H1 (cell line): ENCODE results near the gene IL1RAPL1. TPM values are rescaled to one million over a fixed set of nuclear protein-coding genes. Genes with fewer than 3 reads are reported as not detected.

Experiments
- CTCF ChIA-PET: fragments of 300-600 bp; sonication (Branson Sonifier 250); formaldehyde crosslinking; loops from one replicate; lab custom pipeline; 2021; ENCODE audit not compliant: partially characterized antibody; lab: Charles Lee
- POLR2A ChIA-PET: fragments of 300-600 bp; sonication (Branson Sonifier 250); formaldehyde crosslinking; loops from one replicate; lab custom pipeline; 2021; ENCODE audit warnings: inconsistent platforms; ENCODE audit not compliant: partially characterized antibody; lab: Charles Lee
- DNase-seq, 2 experiments: peaks; one replicate each; pipeline versions ENCODE4 v3.0.0 to v3.0.0-alpha.2; 2010 to 2022; ENCODE audit warnings: low spot score in 2 of 2, low read depth in 1 of 2, mixed read lengths in 1 of 2
- FAIRE-seq: peaks from 2 replicates; lab custom pipeline; 2011; peaks lifted over from hg19 to GRCh38; lab: Jason Lieb, UNC
- H2AFZ ChIP-seq: 2 replicates; pipeline ENCODE4 v1.8.1; 2012; ENCODE audit warnings: low read length, inconsistent platforms
- H2AK5ac ChIP-seq: 2 replicates; pipeline ENCODE4 v1.6.1; 2013; ENCODE audit warnings: low read depth, low read length
- H2BK120ac ChIP-seq: replicated peaks from 2 replicates; pipeline ENCODE3; 2013; ENCODE audit warnings: low read depth, low read length, inconsistent platforms
- H2BK12ac ChIP-seq: 2 replicates; pipeline ENCODE4 v1.6.1; 2013; ENCODE audit warnings: low read depth, low read length
- H2BK15ac ChIP-seq: 2 replicates; pipeline ENCODE4 v1.6.1; 2013; ENCODE audit warnings: low read length
- H2BK20ac ChIP-seq: 2 replicates; pipeline ENCODE4 v1.6.1; 2013; ENCODE audit warnings: low read length
- H2BK5ac ChIP-seq: 2 replicates; pipeline ENCODE4 v1.6.1; 2013; ENCODE audit warnings: low read depth, low read length
- H3K14ac ChIP-seq: 2 replicates; pipeline ENCODE4 v1.6.1; 2013; ENCODE audit warnings: inconsistent platforms; ENCODE audit not compliant: insufficient read length
- H3K18ac ChIP-seq: 2 replicates; pipeline ENCODE4 v1.6.1; 2013; ENCODE audit warnings: low read length; ENCODE audit errors: extremely low read depth
- H3K23ac ChIP-seq: 2 replicates; pipeline ENCODE4 v1.6.1; 2013; ENCODE audit warnings: inconsistent platforms; ENCODE audit not compliant: insufficient read length
- H3K23me2 ChIP-seq: 2 replicates; pipeline ENCODE4 v1.6.1; 2013; ENCODE audit warnings: low read depth, low read length
- H3K27ac ChIP-seq: 2 replicates; pipeline ENCODE4 v1.6.1; 2011; ENCODE audit warnings: low read depth, low read length, inconsistent platforms
- H3K27me3 ChIP-seq, 4 experiments: replicated peaks in 1 of 4; 1 replicate in 1 of 4; 2 replicates in 3 of 4; pipeline versions ENCODE4 v1.6.1 to v1.8.1; 2011 to 2013; ENCODE audit warnings: low read length in 3 of 4, mild to moderate bottlenecking in 3 of 4, inconsistent platforms in 2 of 4, mixed read lengths in 2 of 4, moderate library complexity in 1 of 4; ENCODE audit not compliant: control insufficient read depth in 3 of 4, insufficient read depth in 3 of 4; ENCODE audit errors: extremely low read depth in 1 of 4
- H3K36me3 ChIP-seq, 4 experiments: 2 replicates each; pipeline versions ENCODE4 v1.6.1 to v1.8.1; 2011 to 2013; ENCODE audit warnings: mild to moderate bottlenecking in 4 of 4, low read length in 3 of 4, moderate library complexity in 2 of 4, control low read depth in 1 of 4, inconsistent platforms in 1 of 4; ENCODE audit not compliant: insufficient read depth in 4 of 4, control insufficient read depth in 2 of 4
- H3K4ac ChIP-seq: replicated peaks from 2 replicates; pipeline ENCODE3; 2013; ENCODE audit warnings: low read length, low read depth, mixed read lengths, inconsistent platforms; ENCODE audit not compliant: insufficient read length
- H3K4me1 ChIP-seq, 4 experiments: replicated peaks in 1 of 4; 1 replicate in 1 of 4; 2 replicates in 3 of 4; pipeline versions ENCODE4 v1.6.1 to v1.8.1; 2011 to 2013; ENCODE audit warnings: low read length in 3 of 4, inconsistent platforms in 2 of 4, mixed read lengths in 1 of 4; ENCODE audit not compliant: insufficient read depth in 4 of 4, control insufficient read depth in 3 of 4
- H3K4me2 ChIP-seq, 2 experiments: 2 replicates each; pipeline versions ENCODE4 v1.6.1 to v1.8.1; 2011 to 2013; ENCODE audit warnings: low read depth in 2 of 2, low read length in 2 of 2, control low read depth in 1 of 2, inconsistent platforms in 1 of 2, mild to moderate bottlenecking in 1 of 2; ENCODE audit not compliant: insufficient read depth in 1 of 2
- H3K4me3 ChIP-seq, 4 experiments: fragments of 200-600, 300-600 bp in 1 of 4; sonication (generic), shearing (Covaris generic), sonication (Bioruptor Twin) in 1 of 4; 2 replicates each; pipeline versions ENCODE4 v1.5.1 to v1.8.1; 2011 to 2016; ENCODE audit warnings: low read length in 4 of 4, low read depth in 3 of 4, control low read depth in 2 of 4, inconsistent platforms in 2 of 4, mild to moderate bottlenecking in 2 of 4, mixed read lengths in 1 of 4, moderate library complexity in 1 of 4; ENCODE audit not compliant: insufficient read depth in 2 of 4; ENCODE audit errors: extremely low read depth in 1 of 4
- H3K56ac ChIP-seq: replicated peaks from 2 replicates; pipeline ENCODE3; 2013; ENCODE audit warnings: low read depth, mild to moderate bottlenecking, mixed read lengths, low read length, inconsistent platforms; ENCODE audit not compliant: insufficient read length
- H3K79me1 ChIP-seq: 2 replicates; pipeline ENCODE4 v1.6.1; 2013; ENCODE audit warnings: low read depth, low read length, control low read depth
- H3K79me2 ChIP-seq, 2 experiments: 2 replicates each; pipeline versions ENCODE4 v1.6.1 to v1.8.1; 2012 to 2013; ENCODE audit warnings: low read length in 2 of 2, mild to moderate bottlenecking in 2 of 2, inconsistent platforms in 1 of 2; ENCODE audit not compliant: insufficient read depth in 2 of 2, control insufficient read depth in 1 of 2
- H3K9ac ChIP-seq, 4 experiments: replicated peaks in 1 of 4; 1 replicate in 1 of 4; 2 replicates in 3 of 4; pipeline versions ENCODE4 v1.6.1 to v1.8.1; 2011 to 2013; ENCODE audit warnings: low read depth in 3 of 4, low read length in 3 of 4, control low read depth in 2 of 4, mild to moderate bottlenecking in 2 of 4, moderate library complexity in 2 of 4, inconsistent platforms in 1 of 4; ENCODE audit errors: extremely low read depth in 1 of 4
- H3K9me3 ChIP-seq, 2 experiments: 2 replicates each; pipeline versions ENCODE4 v1.6.1 to v1.8.1; 2012 to 2013; ENCODE audit warnings: mild to moderate bottlenecking in 2 of 2, moderate library complexity in 2 of 2, control low read depth in 1 of 2, inconsistent platforms in 1 of 2, low read depth in 1 of 2, low read length in 1 of 2, mixed read lengths in 1 of 2; ENCODE audit not compliant: insufficient read depth in 2 of 2
- H4K20me1 ChIP-seq, 2 experiments: replicated peaks in 1 of 2; 2 replicates each; pipeline versions ENCODE3 to v1.8.1; 2011 to 2013; ENCODE audit warnings: inconsistent platforms in 2 of 2, low read length in 2 of 2, mild to moderate bottlenecking in 1 of 2; ENCODE audit not compliant: insufficient read depth in 2 of 2, control insufficient read depth in 1 of 2
- H4K5ac ChIP-seq: 2 replicates; pipeline ENCODE4 v1.6.1; 2013; ENCODE audit warnings: low read length, low read depth, mixed read lengths, inconsistent platforms; ENCODE audit not compliant: insufficient read length
- H4K8ac ChIP-seq: 2 replicates; pipeline ENCODE4 v1.8.0; 2013; ENCODE audit warnings: mild to moderate bottlenecking, moderate library complexity, low read length, inconsistent platforms; ENCODE audit not compliant: insufficient read depth; ENCODE audit errors: extremely low read depth
- H4K91ac ChIP-seq: replicated peaks from 2 replicates; pipeline ENCODE3; 2013; ENCODE audit warnings: low read length, mixed read lengths, inconsistent platforms; ENCODE audit not compliant: insufficient read length
- CHD2 ChIP-seq: IDR thresholded peaks from 2 replicates; pipeline ENCODE4 v1.6.1; 2012; ENCODE audit warnings: low read length, improper control_type of control experiment
- EGR1 ChIP-seq: IDR thresholded peaks from 2 replicates; pipeline ENCODE4 v1.6.1; 2011; ENCODE audit warnings: low read depth, low read length, borderline replicate concordance
- FOSL1 ChIP-seq: IDR thresholded peaks from 2 replicates; pipeline ENCODE4 v1.6.1; 2011; ENCODE audit warnings: mild to moderate bottlenecking, low read depth, low read length, moderate library complexity; ENCODE audit not compliant: insufficient read depth
- HDAC2 ChIP-seq, 2 experiments: fragments of 300-600 bp in 1 of 2; sonication (generic) in 1 of 2; IDR thresholded peaks; 2 replicates each; pipeline ENCODE4 v1.6.1; 2011 to 2012; ENCODE audit warnings: low read depth in 2 of 2, low read length in 2 of 2, mild to moderate bottlenecking in 2 of 2, moderate library complexity in 2 of 2, borderline replicate concordance in 1 of 2, inconsistent platforms in 1 of 2
- MAX ChIP-seq: IDR thresholded peaks from 2 replicates; pipeline ENCODE4 v1.6.1; 2012; ENCODE audit warnings: inconsistent platforms
- PHF8 ChIP-seq: fragments of 200-600 bp; sonication (generic); conservative IDR thresholded peaks from 2 replicates; pipeline ENCODE4 v1.7.1; 2012; ENCODE audit warnings: low read depth, mild to moderate bottlenecking, inconsistent platforms, low read length, moderate library complexity
- RXRA ChIP-seq: IDR thresholded peaks from 2 replicates; pipeline ENCODE4 v1.6.1; 2011; ENCODE audit warnings: low read depth, mild to moderate bottlenecking, low read length, moderate library complexity; ENCODE audit not compliant: insufficient read depth
- SIX5 ChIP-seq: IDR thresholded peaks from 2 replicates; pipeline ENCODE4 v1.6.1; 2011; ENCODE audit warnings: mild to moderate bottlenecking, low read depth, low read length
- SUZ12 ChIP-seq: fragments of 200-600 bp; sonication (generic); IDR thresholded peaks from 2 replicates; pipeline ENCODE4 v1.6.1; 2012; ENCODE audit warnings: mild to moderate bottlenecking, inconsistent platforms, low read length, moderate library complexity, mixed read lengths
- TEAD4 ChIP-seq: IDR thresholded peaks from 2 replicates; pipeline ENCODE4 v1.6.1; 2012; ENCODE audit warnings: low read depth, low read length, inconsistent platforms, mixed read lengths
- WGBS, 2 experiments: shearing (Covaris generic) in 1 of 2; methylation state at CpG; one replicate each; pipeline versions ENCODE4 v1.1.6 to v1.1.7; 2013 to 2015; ENCODE audit warnings: low lambda C conversion rate in 2 of 2, mixed read lengths in 2 of 2, inconsistent platforms in 1 of 2, low coverage in 1 of 2, missing lambda C conversion rate in 1 of 2; ENCODE audit not compliant: insufficient replicate concordance in 2 of 2, insufficient coverage in 1 of 2, insufficient read length in 1 of 2; ENCODE audit errors: extremely low coverage in 1 of 2, missing lambda C conversion rate in 1 of 2; 5-methylcytosine and 5-hydroxymethylcytosine counted together
- polyA plus RNA-seq, 7 experiments: library from polyadenylated mRNA; depleted of rRNA in 3 of 7; stranded (reverse) in 5 of 7; unstranded in 2 of 7; fragments of >200 nt in 5 of 7; fragments of 200-250 nt in 2 of 7; gene quantifications; 1 replicate in 5 of 7; 2 replicates in 1 of 7; 4 replicates in 1 of 7; pipeline versions ENCODE4 v1.2.1 to v1.2.3, GENCODE V29; 2011 to 2013; ENCODE audit warnings: missing spikeins in 2 of 7, mixed read lengths in 2 of 7
- total RNA-seq: library from RNA; stranded (reverse); fragmentation: NEBNext Ultra II Directional; extraction: Animal tissue kit (Norgen Biotek cat#: 25700); gene quantifications from 2 replicates; pipeline ENCODE4 v1.2.1, GENCODE V29; 2021

The IL1RAPL1 gene
- total and polyA plus RNA-seq, 2 of the 8 experiments (the other 6 are each of a cell fraction or from before 2014, with no cell fraction given): 0.11 to 0.35 TPM

GRCh38 chrX:29922607-29923006 is 1335.4 kb downstream of the IL1RAPL1 start:
- DNase-seq: no peak
- Histone ChIP-seq H2BK120ac (no peak overlapping the region), H2BK15ac (no peak overlapping the region), H3K4me2 (no peak overlapping the region), H3K18ac (no peak overlapping the region), H3K23me2 (no peaks in the 10 kb centered on the region), H2BK12ac (no peak overlapping the region), H3K27ac (no peak overlapping the region), H3K56ac (no peak overlapping the region), H2BK5ac (no peak overlapping the region), H3K4me1 (peaks cover 0 to 8% (median 0%) of the 10 kb centered on the region in 4 experiments; a peak in 2 of 7 replicates), H3K9me3 (no peaks in the 10 kb centered on the region), H3K23ac (no peak overlapping the region), H4K5ac (no peak overlapping the region), H4K20me1 (no peaks in the 10 kb centered on the region), H2AFZ (no peak overlapping the region), H2BK20ac (no peak overlapping the region), H3K79me2 (no peaks in the 10 kb centered on the region), H4K91ac (no peak overlapping the region), H4K8ac (no peak overlapping the region), H3K79me1 (no peaks in the 10 kb centered on the region), H3K36me3 (no peaks in the 10 kb centered on the region), H3K9ac (no peak overlapping the region), H3K14ac (no peak overlapping the region), H3K4ac (no peak overlapping the region), H3K4me3 (no peak overlapping the region), H3K27me3 (no peaks in the 10 kb centered on the region), H2AK5ac (no peak overlapping the region)
- POLR2A ChIA-PET: no interaction called here
- no peak for FAIRE-seq
- CTCF ChIA-PET: no interaction called here
- 80% methylated on average over 1 of the region's 1 CpG; no CpG with 5 or more reads in 1 of the 2 experiments for WGBS, 2 experiments
- TF ChIP-seq EGR1 (no peak), SUZ12 (no peak), MAX (no peak), PHF8 (no peak), RXRA (no peak), TEAD4 (no peak), SIX5 (no peak), FOSL1 (no peak), CHD2 (no peak), HDAC2 (IDR thresholded peaks at IDR 0.05; ENCODE audit: borderline replicate concordance in 1 of 2, low read depth in 2 of 2, low read length in 2 of 2) (no peak)
